Superior temporal gyrus (tissue), 1 donor: ENCODE data around the gene STARD7.
A peak's percentile ranks its signal among the peaks of the same experiment; 100 is the strongest.

Experiments used
- DNase-seq: peaks from one replicate; pipeline ENCODE4 v3.0.0-alpha.2; 2016; ENCODE audit errors: extremely low spot score

The STARD7 gene

DNA sequence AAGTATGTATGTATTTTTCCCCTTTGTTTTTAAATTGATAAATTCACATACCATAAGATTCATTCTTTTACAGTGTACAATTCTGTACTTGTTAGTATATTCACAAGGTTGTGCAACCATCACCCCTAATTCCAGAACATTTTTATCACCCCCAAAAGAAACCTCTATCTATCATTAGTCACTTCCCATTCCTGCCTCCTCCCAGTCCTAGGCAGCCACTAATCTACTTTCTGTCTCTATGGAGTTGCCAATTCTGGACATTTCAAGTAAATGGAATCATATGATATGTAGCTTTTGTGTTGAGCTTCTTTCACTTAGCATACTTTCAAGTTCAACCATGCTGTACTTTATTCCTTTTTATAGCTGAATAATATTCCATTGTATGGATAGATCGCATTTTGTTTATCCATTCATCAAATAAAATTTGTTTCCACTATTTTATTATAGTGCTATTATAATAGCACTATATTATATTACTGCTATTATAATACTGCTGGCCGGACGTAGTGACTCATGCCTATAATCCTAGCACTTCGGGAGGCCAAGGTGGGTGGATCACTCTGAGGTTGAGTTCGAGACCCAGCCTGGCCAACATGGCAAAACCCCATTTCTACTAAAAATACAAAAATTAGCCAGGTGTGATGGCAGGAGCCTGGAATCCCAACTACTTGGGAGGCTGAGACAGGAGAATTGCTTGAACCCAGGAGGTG, 10.9 kb downstream of the STARD7 start:
- DNase-seq = no peak

DNA sequence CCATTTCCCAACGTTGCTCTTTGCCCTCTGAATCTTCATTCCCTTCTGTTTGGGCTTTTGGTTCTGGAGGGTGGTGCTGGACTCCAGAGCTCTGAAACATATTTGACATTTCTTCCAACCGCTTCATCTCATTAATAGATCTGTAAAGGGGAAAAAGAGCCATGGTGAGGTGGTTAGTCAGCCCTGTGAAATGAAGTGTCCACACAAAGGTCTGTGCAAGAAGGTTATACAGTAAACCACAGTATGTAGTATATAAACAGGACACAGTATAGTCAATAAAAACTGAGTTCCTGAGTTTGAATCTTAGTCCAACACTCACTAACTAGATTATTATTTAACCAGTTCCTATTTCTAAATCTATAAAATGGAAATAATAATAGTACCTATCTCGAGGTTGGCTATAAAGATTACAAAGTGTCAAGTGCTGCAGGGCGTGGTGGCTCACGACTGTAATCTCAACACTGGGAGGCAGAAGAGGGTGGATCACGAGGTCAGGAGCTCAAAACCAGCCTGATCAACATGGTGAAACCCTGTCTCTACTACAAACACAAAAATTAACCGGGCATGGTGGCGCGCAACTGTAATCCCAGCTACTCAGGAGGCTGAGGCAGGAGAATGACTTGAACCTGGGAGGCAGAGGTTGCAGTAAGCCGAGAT, 13.1 kb downstream of the STARD7 start:
- DNase-seq = no peak

DNA sequence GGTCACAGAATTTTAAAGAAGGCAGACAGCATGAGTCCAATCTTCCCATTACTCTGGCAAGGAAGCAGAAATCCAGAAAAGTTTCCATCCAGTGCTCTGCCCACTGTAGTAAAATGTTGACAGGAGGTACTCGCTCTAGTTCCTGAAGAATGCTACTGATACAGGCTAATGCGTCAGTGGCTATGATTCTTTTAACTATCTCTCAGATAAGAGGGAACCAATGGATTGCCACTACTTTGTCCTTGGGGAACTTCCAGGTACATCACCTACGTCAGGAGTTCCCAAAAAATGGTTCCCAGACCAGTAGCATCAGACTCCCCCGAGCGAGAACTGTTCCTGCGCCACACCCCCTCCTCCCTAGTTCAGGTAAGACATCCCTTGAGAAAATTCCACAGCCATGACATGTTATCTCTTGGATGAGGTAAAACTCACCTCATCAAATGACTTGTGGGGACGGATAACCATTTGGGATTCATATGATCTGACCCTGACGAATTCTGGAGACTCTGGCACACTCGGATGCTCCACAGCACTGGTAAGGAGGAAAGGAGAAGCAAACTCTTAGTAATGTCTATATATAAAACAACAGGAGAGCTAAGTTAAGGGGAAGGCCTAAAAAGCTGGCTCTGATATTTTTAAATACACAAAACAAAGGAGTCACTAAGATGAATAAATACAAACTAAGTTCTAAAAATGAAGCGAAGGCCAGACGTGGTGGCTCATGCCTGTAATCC, 16.5 kb downstream of the STARD7 start:
- no peak for DNase-seq

DNA sequence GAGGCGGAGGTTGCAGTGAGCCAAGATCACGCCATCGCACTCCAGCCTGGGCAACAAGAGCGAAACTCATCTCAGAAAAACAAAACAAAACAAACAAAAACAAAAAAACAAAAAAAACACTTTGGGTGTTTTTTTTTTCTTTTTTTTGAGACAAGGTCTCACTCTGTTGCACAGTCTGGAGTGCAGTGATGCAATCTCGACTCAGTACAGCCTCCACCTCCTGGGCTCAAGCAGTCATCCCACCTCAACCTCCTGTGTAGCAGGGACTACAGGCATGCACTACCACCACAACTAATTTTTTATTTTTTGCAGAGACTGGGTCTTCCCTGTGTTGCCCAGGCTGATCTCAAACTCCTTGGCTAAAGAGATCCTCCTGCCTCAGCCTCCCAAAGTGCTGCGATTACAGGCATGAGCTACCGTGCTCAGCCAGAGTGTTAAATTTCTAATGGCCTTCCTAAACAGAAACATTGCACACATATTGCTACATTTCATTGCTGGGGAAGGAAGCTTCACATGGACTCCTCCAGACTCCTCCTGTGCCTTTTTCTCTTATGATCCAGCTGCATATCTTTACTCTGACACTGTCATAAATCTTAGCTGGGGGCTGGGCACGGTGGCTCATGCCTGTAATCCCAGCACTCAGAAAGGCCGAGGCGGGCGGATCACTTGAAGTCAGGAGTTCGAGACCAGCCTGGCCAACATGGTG, 19.7 kb downstream of the STARD7 start:
- no peak for DNase-seq

DNA sequence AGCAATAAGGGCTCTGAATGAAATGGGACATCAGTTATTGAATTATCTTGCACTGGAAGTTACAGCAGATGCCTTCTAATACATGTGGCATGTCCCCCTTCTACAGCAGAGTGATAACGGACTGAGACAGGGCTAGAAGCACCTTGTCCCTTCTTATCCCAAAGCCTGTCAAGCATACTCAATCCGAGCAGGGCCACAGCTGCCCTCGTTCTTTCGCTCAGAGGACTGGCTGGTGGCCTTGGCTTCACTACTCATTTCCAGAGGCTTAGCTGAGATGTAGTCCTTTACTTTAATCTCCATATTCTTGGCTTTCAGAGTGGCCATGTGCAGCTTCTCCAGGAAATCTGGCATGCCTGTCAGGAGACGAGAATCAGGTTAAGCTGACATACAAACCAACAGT, 22.1 kb downstream of the STARD7 start:
- no peak for DNase-seq

DNA sequence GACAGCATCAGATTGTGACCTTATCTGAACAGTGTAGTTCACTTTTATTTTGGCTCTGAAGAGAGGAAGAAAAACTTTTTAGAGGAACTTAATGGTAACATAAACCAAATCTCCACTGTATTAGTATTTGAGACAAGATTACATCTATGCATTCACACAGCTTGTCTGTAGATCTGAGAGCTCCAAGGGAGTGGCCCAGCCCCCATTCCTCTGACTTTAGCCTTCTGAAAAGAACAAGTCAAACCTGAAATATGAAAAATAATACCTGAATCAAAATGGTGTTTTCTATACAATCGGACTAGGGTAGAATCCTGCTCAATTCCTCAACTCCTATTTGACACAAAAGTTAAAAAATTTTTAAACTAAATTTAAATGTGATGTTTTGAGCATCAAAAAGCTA, 23.1 kb downstream of the STARD7 start:
- no peak for DNase-seq

DNA sequence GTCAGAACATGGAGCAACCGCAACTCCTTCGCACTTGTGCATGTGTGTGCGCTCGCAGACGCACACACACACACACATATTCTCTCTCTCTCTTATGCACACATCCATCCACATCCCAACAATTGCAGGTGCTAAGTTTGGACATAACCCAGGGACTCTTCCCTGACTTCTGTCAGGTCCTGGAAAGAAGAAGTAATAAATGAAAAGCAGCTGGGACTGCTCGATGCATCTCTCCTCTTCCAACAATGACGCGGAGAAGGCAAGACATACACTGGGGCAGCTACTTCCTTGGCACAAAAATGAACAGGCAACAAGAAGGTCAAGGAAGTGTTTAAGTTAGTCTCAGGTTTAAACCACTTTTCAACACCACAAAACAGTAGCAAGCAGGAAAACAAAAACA, 23.6 kb downstream of the STARD7 start:
- no peak for DNase-seq

DNA sequence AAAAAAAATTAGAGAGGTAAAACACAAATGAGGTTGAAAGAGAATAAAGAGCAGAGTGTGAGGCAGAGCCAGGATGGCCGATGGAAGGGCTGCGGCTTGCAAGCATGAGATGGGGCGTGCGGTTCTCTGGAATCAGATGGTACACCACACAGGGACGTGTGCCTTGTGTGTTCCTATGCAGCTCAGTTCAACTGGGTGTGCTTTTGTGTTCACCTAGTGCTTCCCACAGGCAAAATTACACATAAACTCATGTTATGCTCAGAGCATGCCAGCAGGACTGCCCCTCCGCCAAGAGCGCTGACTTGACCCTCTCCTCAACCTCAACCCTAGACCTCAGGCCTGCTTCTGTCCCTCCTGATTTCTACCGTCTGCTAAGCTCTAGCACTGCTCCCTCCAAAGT, 24.4 kb downstream of the STARD7 start:
- no peak for DNase-seq

DNA sequence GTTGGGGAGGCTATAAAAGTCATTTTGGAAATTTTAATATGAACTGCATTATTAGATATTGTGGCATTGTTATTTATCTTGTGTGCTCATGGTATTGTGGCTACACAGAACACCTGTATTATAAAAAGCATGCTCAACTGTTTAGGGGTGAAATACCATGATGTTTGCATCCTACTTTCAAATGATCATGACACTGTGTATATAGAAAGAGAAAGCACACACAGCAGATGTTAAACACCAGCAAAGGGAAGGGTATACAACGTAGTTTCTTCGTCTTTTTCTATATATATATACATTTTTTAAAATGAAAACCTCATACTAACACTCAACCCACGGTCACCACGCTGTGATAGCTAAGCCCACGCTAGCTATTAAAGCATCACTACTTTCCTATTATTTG, 27.1 kb downstream of the STARD7 start:
- no peak for DNase-seq

DNA sequence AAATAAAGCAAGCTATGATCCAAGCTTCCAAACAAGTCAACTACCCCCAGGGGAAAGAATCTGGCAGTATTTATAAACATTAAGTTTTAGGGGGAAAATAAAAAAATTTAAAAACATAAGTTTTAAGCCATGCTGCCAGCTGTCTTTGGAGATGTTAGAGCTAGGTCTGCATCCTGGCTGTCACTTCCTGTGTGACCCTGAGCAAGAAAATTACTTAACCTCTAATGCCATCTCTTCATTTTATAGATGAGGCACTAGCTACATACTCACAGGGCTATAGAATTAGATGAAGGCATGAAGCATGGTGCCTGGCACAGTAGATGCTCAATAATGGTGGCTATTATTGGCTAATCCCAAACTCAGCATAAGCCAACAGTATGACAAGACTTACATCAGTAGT, 28.1 kb downstream of the STARD7 start:
- no peak for DNase-seq

DNA sequence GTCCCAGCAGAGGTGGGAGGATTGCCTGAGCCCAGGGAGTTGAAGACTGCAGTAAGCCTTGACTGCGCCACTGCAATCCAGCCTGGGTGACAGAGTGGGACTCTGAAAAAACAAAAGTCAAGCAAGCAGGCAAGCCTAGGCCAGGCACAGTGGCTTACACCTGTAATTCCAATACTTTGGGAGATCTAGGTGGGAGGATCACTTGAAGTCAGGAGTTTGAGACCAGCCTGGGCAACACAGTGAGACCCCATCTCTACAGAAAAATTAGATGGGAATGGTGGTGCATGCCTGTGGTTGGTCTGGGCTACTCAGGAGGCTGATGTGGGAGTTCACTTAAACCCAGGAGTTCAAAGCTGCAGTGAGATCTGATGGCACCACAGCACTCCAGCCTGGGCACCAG, 28.6 kb downstream of the STARD7 start:
- no peak for DNase-seq

DNA sequence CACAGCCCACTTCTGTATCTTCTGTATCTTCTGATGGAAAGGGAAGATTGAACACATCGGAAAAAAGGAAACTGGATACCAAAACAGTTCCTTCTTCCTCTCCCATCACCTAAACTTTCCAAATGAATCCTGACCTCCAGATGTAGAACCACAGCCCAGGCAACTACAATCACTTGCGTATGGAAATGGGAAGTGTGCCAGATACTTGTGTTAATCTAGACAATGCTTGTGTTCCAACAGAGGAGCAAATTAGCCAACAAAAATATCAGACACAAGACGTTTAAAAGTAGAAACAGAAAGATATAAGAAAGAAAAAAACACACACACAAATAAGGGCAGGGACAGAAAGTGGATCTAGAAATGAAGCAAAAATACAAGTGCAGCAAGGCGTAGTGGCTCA, 32.0 kb downstream of the STARD7 start:
- no peak for DNase-seq

DNA sequence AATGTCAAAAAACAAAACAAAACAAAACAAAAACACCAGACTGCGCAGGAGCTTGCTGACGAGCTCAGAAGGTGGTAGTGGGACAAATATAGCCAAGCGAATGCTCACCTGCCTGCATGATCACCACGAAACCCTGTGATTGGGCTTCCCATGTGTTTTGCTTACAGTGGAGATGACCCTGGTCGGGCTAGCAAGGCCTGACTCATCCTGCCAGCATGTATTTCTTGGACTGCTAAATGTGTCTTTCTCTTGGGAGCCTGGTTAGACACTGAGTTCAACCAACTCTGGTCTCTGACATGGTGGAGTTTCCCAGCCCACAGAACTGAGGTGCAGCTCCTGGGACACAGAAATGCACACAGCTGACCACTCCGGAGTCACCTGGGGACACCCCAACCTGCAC, 32.7 kb downstream of the STARD7 start:
- no peak for DNase-seq

DNA sequence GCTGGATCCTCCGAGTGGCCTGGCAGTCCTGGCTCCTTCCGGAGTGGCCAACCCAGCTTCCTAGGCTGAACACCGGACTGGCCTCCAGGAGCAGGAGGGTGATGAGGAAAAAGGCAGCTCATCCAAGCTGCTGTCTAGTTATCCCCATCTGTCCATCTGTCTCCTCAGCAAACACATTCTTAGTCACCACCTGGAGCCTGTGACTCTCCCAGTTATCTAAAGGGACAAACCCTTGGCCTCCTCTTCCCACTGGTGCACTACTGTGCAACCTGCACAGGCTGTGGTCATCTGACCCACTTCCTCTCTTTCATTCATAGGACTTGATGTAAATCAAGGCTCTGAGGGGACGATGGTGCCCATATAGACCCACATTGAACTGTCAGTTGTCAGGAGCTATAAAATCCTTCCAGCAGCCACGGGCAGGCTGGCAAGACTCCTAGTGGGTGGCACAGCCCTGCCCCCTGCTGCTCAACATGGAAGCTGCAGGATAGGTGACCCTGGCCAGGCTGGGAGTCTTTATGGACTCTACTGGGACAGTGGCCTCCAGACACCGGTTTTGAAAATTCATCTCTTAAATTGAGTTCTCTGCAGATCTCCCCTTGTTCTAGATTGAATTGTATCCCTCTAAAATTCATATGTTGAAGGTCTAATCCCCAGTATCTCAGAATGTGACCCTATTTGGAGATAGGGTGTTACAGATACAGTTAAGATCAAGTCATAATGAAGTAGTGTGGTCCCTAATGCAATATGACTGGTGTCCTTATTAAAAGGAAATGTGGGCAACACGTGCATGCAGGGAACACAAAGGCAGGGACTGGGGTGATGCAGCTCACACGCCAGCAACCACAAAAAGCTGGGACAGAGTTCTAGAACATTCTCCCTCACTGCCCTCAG, 34.1 kb downstream of the STARD7 start:
- DNase-seq = peak; percentile 91

DNA sequence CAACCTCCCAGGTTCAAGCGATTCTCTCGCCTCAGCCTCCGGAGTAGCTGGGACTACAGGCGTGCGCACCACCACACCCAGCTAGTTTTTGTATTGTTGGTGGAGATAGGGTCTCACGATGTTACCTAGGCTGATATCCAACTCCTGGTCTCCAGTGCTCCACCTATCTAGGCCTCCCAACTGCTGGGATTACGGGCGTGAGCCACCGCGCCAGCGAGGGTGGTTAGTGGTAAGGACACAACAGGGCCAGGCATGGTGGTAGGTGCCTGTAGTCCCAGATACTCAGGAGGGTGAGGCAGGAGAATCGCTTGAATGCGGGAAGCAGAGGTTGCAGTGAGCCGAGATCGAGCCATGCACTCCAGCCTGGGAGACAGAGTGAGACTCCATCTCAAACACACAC, 36.8 kb downstream of the STARD7 start:
- no peak for DNase-seq

DNA sequence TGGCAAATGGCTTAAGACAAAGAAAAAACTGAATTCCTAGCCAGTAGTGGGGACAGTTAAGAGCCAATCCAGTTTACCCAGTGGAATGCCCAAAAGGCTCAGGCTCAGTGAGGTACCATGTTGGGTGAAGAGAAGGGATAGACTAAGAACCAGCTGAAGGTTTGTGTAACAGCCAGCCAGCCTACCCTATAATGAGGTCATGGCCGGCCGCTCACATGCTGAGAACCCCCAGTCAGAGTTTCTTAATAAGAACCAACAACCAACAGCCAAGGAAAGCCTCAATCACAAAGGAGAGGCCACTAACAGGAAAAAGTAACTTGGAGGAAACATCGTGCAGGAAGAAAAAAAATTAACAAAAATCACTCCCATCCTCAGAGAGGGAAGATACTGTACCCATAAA, 38.0 kb downstream of the STARD7 start:
- DNase-seq = no peak

DNA sequence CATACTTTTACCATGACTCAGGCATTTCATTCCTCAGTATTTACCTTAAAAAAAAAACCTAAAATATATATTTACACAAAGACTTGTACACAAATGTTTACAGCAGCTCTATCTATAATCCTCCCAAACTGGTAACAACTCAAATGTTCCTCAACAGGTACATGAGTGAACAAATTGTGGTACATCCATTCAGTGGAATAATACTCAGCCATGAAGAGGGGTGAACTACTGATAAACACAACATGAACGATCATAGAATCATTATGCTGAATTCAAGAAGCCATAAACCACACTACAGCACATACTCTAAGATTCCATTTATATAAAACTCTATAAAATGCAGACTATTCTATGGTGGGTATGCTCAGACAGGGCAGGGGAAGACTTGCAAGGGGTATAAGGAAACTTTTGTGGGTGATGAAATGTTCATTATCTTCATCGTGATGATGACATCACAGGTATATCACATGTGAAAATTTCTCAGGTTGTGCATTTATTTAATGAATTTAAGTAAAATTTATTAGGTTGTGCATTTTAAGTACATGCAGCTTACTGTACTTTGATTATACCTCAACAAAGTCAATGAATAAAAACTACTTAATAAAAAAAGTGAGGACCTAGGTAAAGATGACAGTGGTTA, 38.6 kb downstream of the STARD7 start:
- no peak for DNase-seq

DNA sequence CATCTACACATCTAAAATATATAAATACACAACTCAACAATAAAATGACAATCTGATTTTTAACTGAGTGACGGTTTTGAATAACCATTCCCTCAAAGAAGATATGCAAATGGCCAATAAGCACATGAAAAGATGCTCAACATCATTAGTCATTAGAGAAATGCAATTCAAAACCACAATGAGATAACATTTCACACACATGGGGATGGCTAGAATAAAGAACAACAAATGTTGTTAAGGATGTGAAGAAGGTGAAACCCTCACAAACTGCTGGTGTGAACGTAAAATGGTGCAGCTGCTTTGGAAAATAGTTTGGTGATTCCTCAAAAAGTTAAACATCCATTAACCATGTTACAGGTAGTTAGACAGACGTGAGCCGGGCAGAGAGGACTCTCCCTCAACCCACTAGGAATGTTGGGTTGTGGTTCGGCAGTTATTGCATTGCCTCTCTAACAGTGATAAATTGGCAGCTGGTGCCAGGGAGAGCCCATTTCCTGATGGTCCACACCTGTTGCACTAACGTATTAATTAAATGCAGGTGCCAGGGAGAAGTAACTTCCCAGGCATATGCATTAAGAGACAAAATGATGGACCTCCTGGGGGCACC, 41.1 kb downstream of the STARD7 start:
- DNase-seq = no peak

DNA sequence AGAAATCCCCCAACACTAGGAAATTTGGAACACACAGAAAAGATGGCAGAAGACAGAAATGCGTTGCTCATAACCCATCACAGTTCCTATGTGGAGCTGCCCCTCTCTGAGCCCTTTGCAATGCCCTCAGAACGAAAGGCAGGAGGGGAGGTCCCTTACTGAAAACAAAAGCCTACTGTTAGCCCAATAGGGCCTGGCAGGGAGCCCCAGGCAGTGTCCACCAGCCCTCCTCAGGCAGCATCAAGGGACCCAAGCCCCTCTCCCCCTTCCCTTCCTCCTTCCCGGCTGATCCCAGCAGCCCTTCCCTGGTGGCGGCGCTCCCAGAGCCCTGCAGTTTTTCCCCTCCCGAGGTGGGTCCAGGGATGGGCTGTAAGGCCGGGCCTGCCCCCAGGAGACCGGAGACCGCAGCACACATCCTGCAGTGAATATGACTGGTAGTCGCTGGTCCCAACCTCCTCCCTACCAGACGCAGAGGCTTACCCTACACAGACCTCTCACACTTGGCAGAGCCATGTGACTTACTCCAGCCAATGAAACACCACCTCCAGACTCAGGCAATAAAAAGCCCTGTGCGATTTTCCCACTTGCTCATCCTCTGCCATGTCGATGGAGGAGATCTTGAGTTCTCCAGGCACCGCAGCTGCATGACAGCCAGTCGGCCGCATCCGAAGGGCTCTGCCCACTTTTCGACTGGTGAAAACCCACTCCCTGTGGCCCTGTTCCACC, 44.0 kb downstream of the STARD7 start:
- peak; percentile 86 for DNase-seq
